HepG2 (cell line): ENCODE data around the gene GGA2. TPM values are rescaled to one million over a fixed set of nuclear protein-coding genes. Genes with fewer than 3 reads are reported as not detected.
A peak's percentile ranks its signal among the peaks of the same experiment; 100 is the strongest.

Experiments
- BHLHE40 ChIP-seq: IDR thresholded peaks from 2 replicates; pipeline ENCODE4 v1.6.1; 2011; ENCODE audit warnings: low read length, improper control_type of control experiment
- CBX5 ChIP-seq: sonication (generic); formaldehyde crosslinking; IDR thresholded peaks from 2 replicates; pipeline ENCODE4 v1.4.0; 2020; ENCODE audit warnings: missing genetic modification reagents, borderline replicate concordance
- CHD2 ChIP-seq: IDR thresholded peaks from 2 replicates; pipeline ENCODE4 v1.6.1; 2011; ENCODE audit warnings: low read depth, low read length, improper control_type of control experiment
- DDIT3 ChIP-seq: sonication (generic); formaldehyde crosslinking; IDR thresholded peaks from 2 replicates; pipeline ENCODE4 v1.4.0; 2020; ENCODE audit warnings: mild to moderate bottlenecking, missing genetic modification reagents
- DRAP1 ChIP-seq: IDR thresholded peaks from 2 replicates; pipeline ENCODE4 v1.6.1; 2016; ENCODE audit warnings: missing genetic modification reagents, missing compliant biosample characterization
- HMGXB4 ChIP-seq, 2 experiments: sonication (generic) in 1 of 2; formaldehyde crosslinking in 1 of 2; IDR thresholded peaks; 2 replicates each; pipeline versions ENCODE4 v1.4.0 to v1.6.1; 2018 to 2020; ENCODE audit warnings: missing genetic modification reagents in 2 of 2, borderline replicate concordance in 1 of 2, low read depth in 1 of 2, mild to moderate bottlenecking in 1 of 2, missing biosample characterization in 1 of 2
- MIER3 ChIP-seq: IDR thresholded peaks from 2 replicates; pipeline ENCODE4 v1.6.1; 2016; ENCODE audit warnings: missing compliant biosample characterization, borderline replicate concordance
- NR0B2 ChIP-seq: sonication (generic); formaldehyde crosslinking; IDR thresholded peaks from 2 replicates; pipeline ENCODE4 v1.4.0; 2020; ENCODE audit warnings: mild to moderate bottlenecking, missing genetic modification reagents
- RAD21 ChIP-seq: fragments of 450-650 bp; formaldehyde crosslinking; IDR thresholded peaks from 2 replicates; pipeline ENCODE4 v1.5.0; 2020; ENCODE audit warnings: mild to moderate bottlenecking
- SOX13 ChIP-seq, 3 experiments: fragments of 450-650 bp in 1 of 3; sonication (generic) in 1 of 3; formaldehyde crosslinking in 1 of 3; IDR thresholded peaks in 2 of 3; conservative IDR thresholded peaks in 1 of 3; 2 replicates each; pipeline versions ENCODE4 v1.5.0 to v1.6.1; 2016 to 2020; ENCODE audit warnings: antibody characterized with exemption in 1 of 3, mild to moderate bottlenecking in 1 of 3, missing compliant biosample characterization in 1 of 3, missing genetic modification reagents in 1 of 3, moderate library complexity in 1 of 3
- TARDBP ChIP-seq: sonication (generic); formaldehyde crosslinking; IDR thresholded peaks from 2 replicates; pipeline ENCODE4 v1.8.0; 2022; ENCODE audit warnings: mild to moderate bottlenecking, missing genetic modification reagents
- USF2 ChIP-seq, 2 experiments: sonication (generic) in 1 of 2; formaldehyde crosslinking in 1 of 2; IDR thresholded peaks; 2 replicates each; pipeline versions ENCODE4 v1.5.1 to v1.6.1; 2011 to 2020; ENCODE audit warnings: borderline replicate concordance in 1 of 2, low read depth in 1 of 2, low read length in 1 of 2, mild to moderate bottlenecking in 1 of 2, missing genetic modification reagents in 1 of 2, moderate library complexity in 1 of 2
- ZMYM3 ChIP-seq: sonication (generic); formaldehyde crosslinking; IDR thresholded peaks from 2 replicates; pipeline ENCODE4 v1.5.1; 2020; ENCODE audit warnings: mild to moderate bottlenecking, missing genetic modification reagents
- ZNF362 ChIP-seq: sonication (generic); formaldehyde crosslinking; IDR thresholded peaks from 2 replicates; pipeline ENCODE4 v1.4.0; 2020; ENCODE audit warnings: missing genetic modification reagents, mild to moderate bottlenecking, borderline replicate concordance
- polyA plus RNA-seq, 8 experiments: library from polyadenylated mRNA; depleted of rRNA in 3 of 8; stranded (reverse) in 7 of 8; unstranded in 1 of 8; fragments of >200 nt; fragmentation: Illumina TruSeq in 4 of 8; extraction: Trizol in 4 of 8; gene quantifications; 2 replicates each; pipeline versions ENCODE4 v1.2.1 to v1.2.3, GENCODE V29; 2011 to 2016; ENCODE audit warnings: low read depth in 4 of 8, missing spikeins in 1 of 8, mixed read lengths in 1 of 8; ENCODE audit not compliant: insufficient read depth in 1 of 8
- total RNA-seq, 5 experiments: library from RNA; depleted of rRNA; stranded (reverse); fragments of >200 nt; fragmentation: Illumina TruSeq; extraction: Trizol; gene quantifications; 2 replicates each; pipeline ENCODE4 v1.2.3, GENCODE V29; 2016; ENCODE audit warnings: low read depth in 1 of 5

GGA2 gene
- total and polyA plus RNA-seq, 2 of the 13 experiments (the other 11 are each of a cell fraction or from before 2014, with no cell fraction given), result 51.5 to 69.8 TPM

- 0 out of 2 replicates have a peak, but pooled peaks have one; percentile 7 for TF ChIP-seq USF2 (IDR thresholded peaks at IDR 0.05; ENCODE audit: low read depth, low read length)
- 0 out of 2 replicates have a peak, but pooled peaks have one; percentile 29 for TF ChIP-seq USF2 (CRISPR knock-in tag; IDR thresholded peaks at IDR 0.05; ENCODE audit: borderline replicate concordance)
- peak; percentile 35; the same call in 1 of the 2 replicates for TF ChIP-seq TARDBP (CRISPR knock-in tag)
- 0 out of 2 replicates have a peak, but pooled peaks have one; percentile 14 for TF ChIP-seq DRAP1
- 0 out of 2 replicates have a peak, but pooled peaks have one; percentile 46 for TF ChIP-seq ZMYM3 (CRISPR knock-in tag)
- peak; percentile 37 to 73; a peak in 2 of 4 replicates for TF ChIP-seq HMGXB4 (CRISPR knock-in tag; IDR thresholded peaks at IDR 0.05; ENCODE audit: borderline replicate concordance in 1 of 2, low read depth in 1 of 2)
- peak; percentile 58 for TF ChIP-seq BHLHE40
- TF ChIP-seq CBX5 (CRISPR knock-in tag), result 0 out of 2 replicates have a peak, but pooled peaks have one; percentile 26
- TF ChIP-seq ZNF362 (CRISPR knock-in tag), result peak; percentile 61; the same call in 1 of the 2 replicates
- no peak for TF ChIP-seq DDIT3 (CRISPR knock-in tag)
- 0 out of 2 replicates have a peak, but pooled peaks have one; percentile 46 for TF ChIP-seq CHD2
- peak; percentile 72 for TF ChIP-seq RAD21
- 0 out of 2 replicates have a peak, but pooled peaks have one; percentile 8 for TF ChIP-seq MIER3 (CRISPR knock-in tag)
- no peak for TF ChIP-seq SOX13 (IDR thresholded peaks at IDR 0.05)
- no peak for TF ChIP-seq SOX13 (CRISPR knock-in tag; conservative IDR thresholded peaks at IDR 0.05 in 1 of 2, IDR thresholded peaks at IDR 0.05 in 1 of 2)
- TF ChIP-seq NR0B2 (CRISPR knock-in tag), result no peak
- TF ChIP-seq, all 625 proteins: peak for 45
These were observed 74.8 kb downstream of the GGA2 start (continued) for GRCh38 chr16:23435500-23435899.
